Stomach (tissue), 19 donors: ENCODE data around the gene PABPN1. TPM values are rescaled to one million over a fixed set of nuclear protein-coding genes. Genes with fewer than 3 reads are reported as not detected.

Experiments used
- DNase-seq, 2 donors: peaks; one replicate each; pipeline versions ENCODE4 v3.0.0 to v3.0.0-alpha.2; 2013 to 2019
- H3K27ac ChIP-seq, 5 donors: fragments of 200-600 bp in 4 of 5; sonication (generic) in 4 of 5; one replicate each; pipeline ENCODE4 v1.5.1; 2013 to 2019; ENCODE audit warnings: mild to moderate bottlenecking in 1 of 5, moderate library complexity in 1 of 5
- H3K27me3 ChIP-seq, 3 donors: fragments of 200-600 bp; sonication (generic); one replicate each; pipeline ENCODE4 v1.5.1; 2017 to 2019; ENCODE audit warnings: mixed run types in 1 of 3
- H3K36me3 ChIP-seq, 4 donors: fragments of 200-600 bp; sonication (generic); 1 replicate in 3 of 4; 2 replicates in 1 of 4; pipeline ENCODE4 v1.5.1; 2016 to 2019
- H3K4me1 ChIP-seq, 4 donors: fragments of 200-600 bp; sonication (generic); one replicate each; pipeline ENCODE4 v1.5.1; 2016 to 2019
- H3K4me3 ChIP-seq, 4 donors: fragments of 200-600 bp; sonication (generic) in 3 of 4; one replicate each; pipeline ENCODE4 v1.5.1; 2016 to 2019; ENCODE audit warnings: mild to moderate bottlenecking in 1 of 4
- H3K9me3 ChIP-seq, 4 donors: fragments of 200-600 bp; sonication (generic); one replicate each; pipeline ENCODE4 v1.5.1; 2016 to 2019
- EP300 ChIP-seq: sonication (generic); formaldehyde crosslinking; IDR thresholded peaks from one replicate; pipeline ENCODE4 v1.6.1; 2017; ENCODE audit warnings: antibody characterized with exemption
- POLR2A ChIP-seq, 4 donors: fragments of 450-650 bp; IDR thresholded peaks; one replicate each; pipeline ENCODE4 v1.6.1; 2016; ENCODE audit warnings: antibody characterized with exemption in 4 of 4, control low read depth in 2 of 4, mild to moderate bottlenecking in 1 of 4, moderate library complexity in 1 of 4
- POLR2AphosphoS5 ChIP-seq, 3 donors: sonication (generic); formaldehyde crosslinking; IDR thresholded peaks; one replicate each; pipeline ENCODE4 v1.6.1; 2016; ENCODE audit warnings: antibody characterized with exemption in 3 of 3
- WGBS, 5 donors: extraction: QIAGEN DNeasy Blood & Tissue Kit in 3 of 5; methylation state at CpG; one replicate each; pipeline versions ENCODE4 v1.1.5 to v1.1.7; 2013 to 2018; 5-methylcytosine and 5-hydroxymethylcytosine counted together
- intact Hi-C: fragments of 100-400 bp; cut with DNase I; formaldehyde crosslinking; loops from one replicate; pipeline ENCODE4 v1.15.1; 2023; ENCODE audit warnings: low total_unique reads
- long read RNA-seq, 10 donors: transcript quantifications; one replicate each; lab custom pipeline, GENCODE V29; 2026
- polyA plus RNA-seq, 3 donors: library from polyadenylated mRNA; stranded (reverse); fragments of 200-250 nt; gene quantifications; one replicate each; pipeline ENCODE4 v1.2.3, GENCODE V29; 2013
- total RNA-seq, 5 donors: library from RNA; depleted of rRNA; stranded (reverse); fragments of >200 nt; gene quantifications; one replicate each; pipeline versions ENCODE4 v1.1.0 to v1.2.3, GENCODE V29; 2014 to 2016
- TF ChIP-seq, protein P1 (sequence below), 7 experiments: fragments of 450-650 bp in 4 of 7; fragments of 200-600 bp in 3 of 7; sonication (generic) in 3 of 7; IDR thresholded peaks; one replicate each; pipeline ENCODE4 v1.5.1; 2016 to 2019; ENCODE audit warnings: antibody characterized with exemption in 7 of 7, control low read depth in 2 of 7, mild to moderate bottlenecking in 1 of 7
- donor health status: healthy with polysubstance abuse.
- donor health status: Bipolar disorder and iron deficiency.
- donor health status: healthy.

The PABPN1 gene, protein sequence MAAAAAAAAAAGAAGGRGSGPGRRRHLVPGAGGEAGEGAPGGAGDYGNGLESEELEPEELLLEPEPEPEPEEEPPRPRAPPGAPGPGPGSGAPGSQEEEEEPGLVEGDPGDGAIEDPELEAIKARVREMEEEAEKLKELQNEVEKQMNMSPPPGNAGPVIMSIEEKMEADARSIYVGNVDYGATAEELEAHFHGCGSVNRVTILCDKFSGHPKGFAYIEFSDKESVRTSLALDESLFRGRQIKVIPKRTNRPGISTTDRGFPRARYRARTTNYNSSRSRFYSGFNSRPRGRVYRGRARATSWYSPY
- total RNA-seq (100 to 1,000 TPM in 2 of 5 donors, 10 to 100 TPM in 3; 24.5 to 152 (median 70.5) TPM), polyA plus RNA-seq (100 to 1,000 TPM; 131 to 190 (median 147) TPM)
- long read RNA-seq, donor 1, transcript PABPN1-201 (7 exons, 2,001 nt), result major isoform, 13 of 19 reads
- long read RNA-seq, donor 1, transcript PABPN1-202 (6 exons, 2,768 nt), result minor isoform, 5 of 19 reads
- long read RNA-seq, donor 1, partial matches to known transcripts, result 0 of 19 reads
- long read RNA-seq, donor 1, other reads (novel, unspliced or antisense), result 0 of 19 reads
- long read RNA-seq, donor 2, transcript PABPN1-202 (6 exons, 2,768 nt), result minor isoform, 28 of 77 reads
- long read RNA-seq, donor 2, transcript PABPN1-201 (7 exons, 2,001 nt), result major isoform, 36 of 77 reads
- long read RNA-seq, donor 2, transcript PABPN1-208 (5 exons, 778 nt), result minor isoform, 5 of 77 reads
- long read RNA-seq, donor 2, partial matches to known transcripts, result 8 of 77 reads
- long read RNA-seq, donor 2, other reads (novel, unspliced or antisense), result 0 of 77 reads
- long read RNA-seq, donor 3, transcript PABPN1-202 (6 exons, 2,768 nt), result minor isoform, 11 of 25 reads
- long read RNA-seq, donor 3, transcript PABPN1-201 (7 exons, 2,001 nt), result major isoform, 12 of 25 reads
- long read RNA-seq, donor 3, partial matches to known transcripts, result 0 of 25 reads
- long read RNA-seq, donor 3, other reads (novel, unspliced or antisense), result 0 of 25 reads
- long read RNA-seq, donor 4, partial matches to known transcripts, result 0 of 3 reads
- long read RNA-seq, donor 4, other reads (novel, unspliced or antisense), result 0 of 3 reads
- long read RNA-seq, donor 5, transcript PABPN1-207 (6 exons, 1,220 nt), result minor isoform, 8 of 55 reads
- long read RNA-seq, donor 5, transcript PABPN1-202 (6 exons, 2,768 nt), result minor isoform, 8 of 55 reads
- long read RNA-seq, donor 5, transcript PABPN1-201 (7 exons, 2,001 nt), result major isoform, 28 of 55 reads
- long read RNA-seq, donor 5, partial matches to known transcripts, result 8 of 55 reads
- long read RNA-seq, donor 5, other reads (novel, unspliced or antisense), result 0 of 55 reads
- long read RNA-seq, donor 6, transcript PABPN1-208 (5 exons, 778 nt), result minor isoform, 8 of 269 reads
- long read RNA-seq, donor 6, transcript PABPN1-202 (6 exons, 2,768 nt), result minor isoform, 48 of 269 reads
- long read RNA-seq, donor 6, transcript PABPN1-201 (7 exons, 2,001 nt), result major isoform, 86 of 269 reads
- long read RNA-seq, donor 6, transcript PABPN1-207 (6 exons, 1,220 nt), result minor isoform, 9 of 269 reads
- long read RNA-seq, donor 6, partial matches to known transcripts, result 116 of 269 reads
- long read RNA-seq, donor 6, other reads (novel, unspliced or antisense), result 0 of 269 reads
- long read RNA-seq, donor 7, transcript PABPN1-201 (7 exons, 2,001 nt), result major isoform, 27 of 52 reads
- long read RNA-seq, donor 7, transcript PABPN1-202 (6 exons, 2,768 nt), result minor isoform, 9 of 52 reads
- long read RNA-seq, donor 7, partial matches to known transcripts, result 8 of 52 reads
- long read RNA-seq, donor 7, other reads (novel, unspliced or antisense), result 0 of 52 reads
- long read RNA-seq, donor 8, transcript PABPN1-201 (7 exons, 2,001 nt), result major isoform, 26 of 43 reads
- long read RNA-seq, donor 8, transcript PABPN1-207 (6 exons, 1,220 nt), result minor isoform, 5 of 43 reads
- long read RNA-seq, donor 8, transcript PABPN1-202 (6 exons, 2,768 nt), result minor isoform, 11 of 43 reads
- long read RNA-seq, donor 8, partial matches to known transcripts, result 0 of 43 reads
- long read RNA-seq, donor 8, other reads (novel, unspliced or antisense), result 0 of 43 reads
- long read RNA-seq, donor 9, transcript PABPN1-201 (7 exons, 2,001 nt), result major isoform, 16 of 44 reads
- long read RNA-seq, donor 9, transcript PABPN1-203 (3 exons, 817 nt), result minor isoform, 6 of 44 reads
- long read RNA-seq, donor 9, transcript PABPN1-202 (6 exons, 2,768 nt), result minor isoform, 8 of 44 reads
- long read RNA-seq, donor 9, partial matches to known transcripts, result 10 of 44 reads
- long read RNA-seq, donor 9, other reads (novel, unspliced or antisense), result 0 of 44 reads
- long read RNA-seq, donor 10, transcript PABPN1-202 (6 exons, 2,768 nt), result major isoform, 9 of 20 reads
- long read RNA-seq, donor 10, transcript PABPN1-201 (7 exons, 2,001 nt), result major isoform, 9 of 20 reads
- long read RNA-seq, donor 10, partial matches to known transcripts, result 0 of 20 reads
- long read RNA-seq, donor 10, other reads (novel, unspliced or antisense), result 0 of 20 reads

DNA sequence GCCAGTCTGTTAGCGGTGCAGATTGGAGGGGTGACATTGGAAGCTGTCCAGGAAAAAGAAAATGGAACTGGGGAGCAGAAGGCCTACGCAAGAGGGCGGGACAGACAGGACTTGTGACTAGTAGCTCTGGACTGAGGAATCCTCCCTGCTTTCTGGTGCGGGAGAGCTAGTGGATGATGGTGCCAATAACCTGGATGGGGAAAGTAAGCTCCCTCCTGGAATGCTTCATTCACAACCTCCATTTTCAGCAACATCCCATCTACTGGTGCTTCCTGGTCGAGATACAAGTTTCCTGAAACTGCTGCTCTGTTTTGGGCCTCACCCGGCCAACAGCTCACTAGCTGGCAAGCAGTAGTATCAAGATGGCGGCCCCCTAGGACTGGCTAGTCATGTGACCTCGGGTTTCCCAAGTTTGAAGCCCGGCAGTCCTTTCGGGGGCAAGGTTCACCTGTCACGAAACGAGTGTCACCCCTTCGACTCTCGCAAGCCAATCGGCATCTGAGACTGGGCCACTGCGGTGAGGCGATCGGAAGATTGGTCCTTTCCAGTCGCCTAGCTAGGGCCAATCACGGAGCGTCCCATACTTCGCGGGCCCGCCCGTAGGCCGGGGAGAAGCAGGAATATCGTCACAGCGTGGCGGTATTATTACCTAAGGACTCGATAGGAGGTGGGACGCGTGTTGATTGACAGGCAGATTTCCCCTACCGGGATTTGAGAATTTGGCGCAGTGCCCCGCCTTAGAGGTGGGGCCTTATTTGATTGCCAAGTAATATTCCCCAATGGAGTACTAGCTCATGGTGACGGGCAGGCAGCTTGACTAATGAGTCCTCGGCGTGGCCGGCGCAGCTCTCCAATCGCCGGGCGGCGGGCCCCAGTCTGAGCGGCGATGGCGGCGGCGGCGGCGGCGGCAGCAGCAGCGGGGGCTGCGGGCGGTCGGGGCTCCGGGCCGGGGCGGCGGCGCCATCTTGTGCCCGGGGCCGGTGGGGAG is at the start of gene PABPN1:
Gene PABPN1 (plus strand): TSS at position 874 of the 988 bp plus-strand sequence. CDS start 13 bp downstream, at position 887.
- peaks cover 19 to 36% (median 29%) of the 10 kb centered on the region in 4 donors for H3K4me1 ChIP-seq
- 3 to 12% (median 5%) methylated on average over 24 to 63 of the region's 63 CpGs for WGBS, 5 donors

DNA sequence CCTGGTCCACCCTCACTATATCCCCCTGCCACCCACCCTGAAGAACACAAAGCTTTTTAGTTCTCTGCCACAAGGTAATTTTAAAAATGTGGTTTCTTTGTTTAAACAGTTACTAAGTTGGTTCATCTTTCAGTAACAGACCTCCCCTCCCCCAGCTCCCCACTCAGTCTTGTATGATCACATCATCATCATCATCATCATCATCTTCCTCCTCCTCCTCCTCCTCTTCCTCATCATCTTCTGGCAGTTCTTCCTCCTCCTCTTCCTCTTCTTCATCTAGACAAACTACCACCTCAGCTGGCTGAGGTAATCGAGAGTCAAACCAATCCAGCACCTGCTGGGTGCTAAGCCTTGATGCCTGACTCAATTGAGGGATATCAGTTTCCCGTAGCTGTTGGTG is 45.8 kb upstream of the PABPN1 start:
- 81 to 98% (median 89%) methylated on average over 2 of the region's 2 CpGs for WGBS, 5 donors
- peaks cover 3 to 22% (median 17%) of the 10 kb centered on the region in 4 donors for H3K36me3 ChIP-seq
- H3K27me3 ChIP-seq, result no peaks in the 10 kb centered on the region
- no peak for TF ChIP-seq POLR2AphosphoS5 (IDR thresholded peaks at IDR 0.05)
- no peak for TF ChIP-seq POLR2A (IDR thresholded peaks at IDR 0.05)
- no peak for TF ChIP-seq EP300
- TF ChIP-seq, protein P1, sequence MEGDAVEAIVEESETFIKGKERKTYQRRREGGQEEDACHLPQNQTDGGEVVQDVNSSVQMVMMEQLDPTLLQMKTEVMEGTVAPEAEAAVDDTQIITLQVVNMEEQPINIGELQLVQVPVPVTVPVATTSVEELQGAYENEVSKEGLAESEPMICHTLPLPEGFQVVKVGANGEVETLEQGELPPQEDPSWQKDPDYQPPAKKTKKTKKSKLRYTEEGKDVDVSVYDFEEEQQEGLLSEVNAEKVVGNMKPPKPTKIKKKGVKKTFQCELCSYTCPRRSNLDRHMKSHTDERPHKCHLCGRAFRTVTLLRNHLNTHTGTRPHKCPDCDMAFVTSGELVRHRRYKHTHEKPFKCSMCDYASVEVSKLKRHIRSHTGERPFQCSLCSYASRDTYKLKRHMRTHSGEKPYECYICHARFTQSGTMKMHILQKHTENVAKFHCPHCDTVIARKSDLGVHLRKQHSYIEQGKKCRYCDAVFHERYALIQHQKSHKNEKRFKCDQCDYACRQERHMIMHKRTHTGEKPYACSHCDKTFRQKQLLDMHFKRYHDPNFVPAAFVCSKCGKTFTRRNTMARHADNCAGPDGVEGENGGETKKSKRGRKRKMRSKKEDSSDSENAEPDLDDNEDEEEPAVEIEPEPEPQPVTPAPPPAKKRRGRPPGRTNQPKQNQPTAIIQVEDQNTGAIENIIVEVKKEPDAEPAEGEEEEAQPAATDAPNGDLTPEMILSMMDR (IDR thresholded peaks at IDR 0.05), result no peak
- H3K4me1 ChIP-seq, result peaks cover 0 to 8% (median 0%) of the 10 kb centered on the region in 4 donors
- H3K27ac ChIP-seq, result no peak overlapping the region
- intact Hi-C loops, result no loop called here
- DNase-seq, result no peak
- H3K9me3 ChIP-seq, result no peaks in the 10 kb centered on the region
- H3K4me3 ChIP-seq, result no peak overlapping the region

More for the DNA sequence above, at the start of gene PABPN1:
- Histone ChIP-seq H3K4me3 (peak within 1 kb of the TSS; percentile 90 to 96 (median 92)), H3K27ac (peak within 1 kb of the TSS; percentile 96 to 100 (median 98)), H3K27me3 (no peaks in the 10 kb centered on the region), H3K9me3 (no peaks in the 10 kb centered on the region), H3K36me3 (peaks cover 27 to 41% (median 36%) of the 10 kb centered on the region in 4 donors)
- DNase-seq, result peak; percentile 100
- intact Hi-C loops, result loop anchor here (10.0 kb wide), 2 partner anchors 144 to 244 kb away; partner anchors contain the start of genes AP1G2 and NGDN
- TF ChIP-seq, protein P1 (IDR thresholded peaks at IDR 0.05), result no peak
- TF ChIP-seq EP300 (no peak), POLR2AphosphoS5 (IDR thresholded peaks at IDR 0.05) (peak; percentile 45 to 92 (median 63)), POLR2A (IDR thresholded peaks at IDR 0.05) (peak in 1 of 4 donors; percentile 0)
